NB4 (cell line): ENCODE measurements around the gene DENND11.

Experiments
- POLR2A ChIP-seq: IDR thresholded peaks from 2 replicates; pipeline ENCODE4 v1.6.1; 2011; ENCODE audit warnings: mild to moderate bottlenecking; ENCODE audit not compliant: insufficient read length; ENCODE audit errors: extremely low read depth
- TF ChIP-seq, protein P1 (sequence below): IDR thresholded peaks from one replicate; pipeline ENCODE4 v1.5.1; 2012; ENCODE audit warnings: low read depth, low read length
- TF ChIP-seq, protein P2 (sequence below): IDR thresholded peaks from 2 replicates; pipeline ENCODE4 v1.6.1; 2011; ENCODE audit warnings: low read depth, low read length

DNA sequence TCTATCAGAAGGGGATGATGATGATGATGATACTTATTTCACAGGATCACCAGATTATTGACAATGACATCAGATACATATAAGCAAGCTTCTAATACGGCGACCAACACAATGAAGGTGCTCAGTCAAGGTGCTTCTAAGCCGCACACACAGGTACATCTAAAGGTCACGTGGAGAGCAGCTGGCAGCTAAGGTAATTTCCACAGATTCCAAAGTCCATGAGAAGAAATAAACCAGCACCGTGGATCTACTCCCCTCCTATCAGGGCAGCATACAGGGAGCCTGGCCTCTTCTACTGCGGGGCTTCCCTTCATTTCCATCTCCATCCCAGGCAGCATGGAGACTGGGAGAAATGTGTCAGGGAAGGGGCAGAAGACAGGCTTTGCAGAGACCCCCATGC is 37.5 kb downstream of the DENND11 start:
- no peak for TF ChIP-seq POLR2A
- TF ChIP-seq, protein P1, sequence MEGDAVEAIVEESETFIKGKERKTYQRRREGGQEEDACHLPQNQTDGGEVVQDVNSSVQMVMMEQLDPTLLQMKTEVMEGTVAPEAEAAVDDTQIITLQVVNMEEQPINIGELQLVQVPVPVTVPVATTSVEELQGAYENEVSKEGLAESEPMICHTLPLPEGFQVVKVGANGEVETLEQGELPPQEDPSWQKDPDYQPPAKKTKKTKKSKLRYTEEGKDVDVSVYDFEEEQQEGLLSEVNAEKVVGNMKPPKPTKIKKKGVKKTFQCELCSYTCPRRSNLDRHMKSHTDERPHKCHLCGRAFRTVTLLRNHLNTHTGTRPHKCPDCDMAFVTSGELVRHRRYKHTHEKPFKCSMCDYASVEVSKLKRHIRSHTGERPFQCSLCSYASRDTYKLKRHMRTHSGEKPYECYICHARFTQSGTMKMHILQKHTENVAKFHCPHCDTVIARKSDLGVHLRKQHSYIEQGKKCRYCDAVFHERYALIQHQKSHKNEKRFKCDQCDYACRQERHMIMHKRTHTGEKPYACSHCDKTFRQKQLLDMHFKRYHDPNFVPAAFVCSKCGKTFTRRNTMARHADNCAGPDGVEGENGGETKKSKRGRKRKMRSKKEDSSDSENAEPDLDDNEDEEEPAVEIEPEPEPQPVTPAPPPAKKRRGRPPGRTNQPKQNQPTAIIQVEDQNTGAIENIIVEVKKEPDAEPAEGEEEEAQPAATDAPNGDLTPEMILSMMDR, result no peak
- TF ChIP-seq, protein P2, sequence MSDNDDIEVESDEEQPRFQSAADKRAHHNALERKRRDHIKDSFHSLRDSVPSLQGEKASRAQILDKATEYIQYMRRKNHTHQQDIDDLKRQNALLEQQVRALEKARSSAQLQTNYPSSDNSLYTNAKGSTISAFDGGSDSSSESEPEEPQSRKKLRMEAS, result no peak
